Nephron (organoid): Measurements from ENCODE around the gene ATXN1.

Experiments used
- H3K27ac Mint-ChIP-seq, 3 experiments: 2 replicates each; pipeline ENCODE4 v1.8.0; 2020; ENCODE audit warnings: mixed read lengths in 3 of 3, mild to moderate bottlenecking in 2 of 3, moderate library complexity in 1 of 3
- H3K27me3 Mint-ChIP-seq: 2 replicates; pipeline ENCODE4 v1.8.0; 2021; ENCODE audit warnings: low read depth, mild to moderate bottlenecking, moderate library complexity, mixed read lengths
- H3K36me3 Mint-ChIP-seq: 2 replicates; pipeline ENCODE4 v1.8.0; 2020; ENCODE audit warnings: low read depth, mixed read lengths
- H3K4me1 Mint-ChIP-seq: 2 replicates; pipeline ENCODE4 v1.8.0; 2020; ENCODE audit warnings: mixed read lengths
- H3K4me3 Mint-ChIP-seq, 3 experiments: 2 replicates each; pipeline ENCODE4 v1.8.0; 2020; ENCODE audit warnings: mild to moderate bottlenecking in 3 of 3, mixed read lengths in 3 of 3, moderate library complexity in 2 of 3
- H3K9me3 Mint-ChIP-seq: 2 replicates; pipeline ENCODE4 v1.8.0; 2020; ENCODE audit warnings: mixed read lengths
- TF ChIP-seq, protein P1 (sequence below), 3 experiments: fragments of 200-600 bp; sonication (generic); IDR thresholded peaks; one replicate each; pipeline ENCODE4 v1.5.0; 2021; ENCODE audit warnings: antibody characterized with exemption in 3 of 3; ENCODE audit not compliant: unreplicated experiment in 3 of 3

ATXN1 gene

DNA sequence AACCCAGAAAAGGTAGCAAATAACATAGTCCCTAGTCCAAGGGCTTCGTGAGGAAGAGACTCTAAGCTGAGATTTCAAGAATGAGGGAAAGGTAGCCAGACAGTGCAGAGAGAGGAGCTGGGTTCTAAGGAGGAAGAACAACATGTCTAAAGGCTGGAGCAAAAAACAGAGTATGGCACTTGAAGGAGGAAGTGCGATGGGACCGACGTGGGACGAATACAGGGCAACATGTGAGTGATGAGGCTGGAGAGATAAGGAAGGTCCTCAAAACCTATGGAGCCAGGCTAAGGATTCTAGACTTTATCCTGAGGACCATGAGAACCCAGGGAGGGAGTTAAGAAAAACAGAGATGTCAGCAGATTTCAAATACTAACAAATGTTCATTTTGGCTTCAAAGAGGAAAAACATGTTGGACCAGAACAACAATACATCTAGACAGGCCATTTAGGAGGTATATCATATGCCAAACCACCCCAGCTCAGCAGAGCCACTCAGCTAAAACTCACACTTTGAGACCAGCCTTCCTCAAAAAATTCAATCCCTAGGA lies 17.5 kb downstream of the ATXN1 start:
- Mint-ChIP-seq H3K36me3 (peaks cover 40% of the 10 kb centered on the region), H3K4me1 (peaks cover 68% of the 10 kb centered on the region), H3K9me3 (no peaks in the 10 kb centered on the region), H3K27ac (peak overlapping the region in 2 of 3 experiments; percentile 5 to 12), H3K27me3 (no peaks in the 10 kb centered on the region), H3K4me3 (no peak overlapping the region)
- TF ChIP-seq, protein P1, sequence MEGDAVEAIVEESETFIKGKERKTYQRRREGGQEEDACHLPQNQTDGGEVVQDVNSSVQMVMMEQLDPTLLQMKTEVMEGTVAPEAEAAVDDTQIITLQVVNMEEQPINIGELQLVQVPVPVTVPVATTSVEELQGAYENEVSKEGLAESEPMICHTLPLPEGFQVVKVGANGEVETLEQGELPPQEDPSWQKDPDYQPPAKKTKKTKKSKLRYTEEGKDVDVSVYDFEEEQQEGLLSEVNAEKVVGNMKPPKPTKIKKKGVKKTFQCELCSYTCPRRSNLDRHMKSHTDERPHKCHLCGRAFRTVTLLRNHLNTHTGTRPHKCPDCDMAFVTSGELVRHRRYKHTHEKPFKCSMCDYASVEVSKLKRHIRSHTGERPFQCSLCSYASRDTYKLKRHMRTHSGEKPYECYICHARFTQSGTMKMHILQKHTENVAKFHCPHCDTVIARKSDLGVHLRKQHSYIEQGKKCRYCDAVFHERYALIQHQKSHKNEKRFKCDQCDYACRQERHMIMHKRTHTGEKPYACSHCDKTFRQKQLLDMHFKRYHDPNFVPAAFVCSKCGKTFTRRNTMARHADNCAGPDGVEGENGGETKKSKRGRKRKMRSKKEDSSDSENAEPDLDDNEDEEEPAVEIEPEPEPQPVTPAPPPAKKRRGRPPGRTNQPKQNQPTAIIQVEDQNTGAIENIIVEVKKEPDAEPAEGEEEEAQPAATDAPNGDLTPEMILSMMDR (IDR thresholded peaks at IDR 0.05; ENCODE audit: unreplicated experiment in 3 of 3), result no peak

DNA sequence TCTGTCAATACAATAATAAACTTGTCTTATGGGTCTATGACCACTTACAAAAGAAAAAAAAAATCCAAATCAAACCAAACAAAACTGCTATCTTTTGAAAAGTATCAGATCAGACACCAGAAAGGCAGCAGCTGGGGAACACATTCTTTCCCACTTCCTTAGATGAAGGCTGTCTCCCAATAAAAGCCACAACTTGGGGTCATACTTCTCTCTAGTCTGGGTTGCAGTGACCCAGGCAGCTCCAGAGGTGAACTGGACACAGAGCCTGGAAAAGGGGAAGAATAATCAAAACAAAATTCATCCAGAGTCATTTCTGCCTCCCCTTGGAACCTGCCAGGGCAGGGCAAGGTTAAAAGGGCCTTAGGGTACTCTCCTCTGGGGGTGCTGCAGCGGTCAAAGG lies 19.1 kb downstream of the ATXN1 start:
- Mint-ChIP-seq H3K27ac (no peak overlapping the region), H3K4me3 (no peak overlapping the region), H3K4me1 (peaks cover 63% of the 10 kb centered on the region), H3K36me3 (peaks cover 44% of the 10 kb centered on the region), H3K27me3 (no peaks in the 10 kb centered on the region), H3K9me3 (no peaks in the 10 kb centered on the region)
- TF ChIP-seq, protein P1 (IDR thresholded peaks at IDR 0.05; ENCODE audit: unreplicated experiment in 3 of 3), result no peak

DNA sequence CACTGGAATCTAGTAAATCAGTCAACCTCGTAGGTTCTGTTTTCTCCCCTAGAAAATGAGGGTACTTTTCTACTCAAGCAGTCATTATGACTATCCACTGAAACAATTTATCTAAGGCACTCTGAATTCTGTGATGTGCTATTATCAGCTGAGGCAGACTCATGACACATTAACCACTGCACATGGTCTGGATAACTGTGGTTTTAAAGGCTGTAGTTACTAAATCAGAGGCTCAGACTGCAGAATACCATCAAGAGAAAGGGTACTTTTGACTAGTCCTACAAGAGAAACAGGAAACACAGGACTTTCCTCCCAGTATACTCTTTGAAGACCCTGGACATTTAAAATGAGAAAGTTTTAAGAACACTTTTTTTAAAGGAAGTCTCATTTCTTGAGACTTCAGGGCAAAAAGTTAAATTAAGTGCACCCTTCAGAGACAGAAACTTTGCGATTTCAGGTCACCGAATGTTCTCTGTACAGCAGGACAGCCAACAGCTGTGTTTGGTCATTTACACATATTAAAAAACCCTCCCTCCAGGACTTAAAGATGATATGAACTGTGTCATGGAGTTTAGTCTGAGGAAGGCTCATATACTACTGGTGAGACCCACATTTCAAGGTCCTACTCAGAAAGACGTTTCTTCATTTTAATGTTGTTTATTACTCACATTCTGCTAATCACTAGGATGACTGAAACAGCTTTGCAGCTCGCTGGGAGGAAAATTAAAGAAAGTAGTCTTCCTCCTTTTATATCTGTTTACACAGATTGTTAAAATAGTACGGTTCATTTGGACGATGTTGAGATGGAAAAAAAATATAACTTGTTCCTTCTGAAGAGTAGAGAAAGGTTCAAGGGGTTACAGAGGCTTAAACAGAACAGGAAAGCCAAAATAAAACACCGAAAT lies 19.9 kb downstream of the ATXN1 start:
- Mint-ChIP-seq H3K27ac (peak overlapping the region; percentile 76 to 86 (median 83)), H3K27me3 (no peaks in the 10 kb centered on the region), H3K9me3 (no peaks in the 10 kb centered on the region), H3K36me3 (peaks cover 48% of the 10 kb centered on the region), H3K4me3 (no peak overlapping the region), H3K4me1 (peaks cover 63% of the 10 kb centered on the region)
- TF ChIP-seq, protein P1 (IDR thresholded peaks at IDR 0.05; ENCODE audit: unreplicated experiment in 3 of 3), result no peak

DNA sequence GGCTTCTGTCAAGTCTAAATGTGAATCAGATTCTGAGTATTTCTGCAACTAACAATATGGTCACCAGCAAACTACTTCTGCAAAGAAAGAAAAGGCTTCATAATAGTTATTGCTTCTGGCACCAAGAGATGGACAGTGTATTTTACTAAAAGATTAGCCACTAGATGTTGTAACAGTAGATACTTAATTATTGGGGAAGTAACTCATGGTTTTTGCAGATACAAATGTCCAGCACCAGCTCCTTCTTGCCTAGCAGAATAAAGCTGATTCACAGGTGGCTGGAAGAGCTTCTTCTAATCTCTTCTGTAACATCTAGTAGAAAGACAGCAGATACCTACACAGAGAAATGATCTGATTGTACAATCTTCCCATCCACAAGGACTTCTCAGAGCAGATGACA lies 21.2 kb downstream of the ATXN1 start:
- Mint-ChIP-seq H3K4me1 (peaks cover 58% of the 10 kb centered on the region), H3K36me3 (peaks cover 48% of the 10 kb centered on the region), H3K4me3 (no peak overlapping the region), H3K9me3 (no peaks in the 10 kb centered on the region), H3K27me3 (no peaks in the 10 kb centered on the region), H3K27ac (peak overlapping the region; percentile 52 to 75 (median 55))
- TF ChIP-seq, protein P1 (IDR thresholded peaks at IDR 0.05; ENCODE audit: unreplicated experiment in 3 of 3), result no peak

DNA sequence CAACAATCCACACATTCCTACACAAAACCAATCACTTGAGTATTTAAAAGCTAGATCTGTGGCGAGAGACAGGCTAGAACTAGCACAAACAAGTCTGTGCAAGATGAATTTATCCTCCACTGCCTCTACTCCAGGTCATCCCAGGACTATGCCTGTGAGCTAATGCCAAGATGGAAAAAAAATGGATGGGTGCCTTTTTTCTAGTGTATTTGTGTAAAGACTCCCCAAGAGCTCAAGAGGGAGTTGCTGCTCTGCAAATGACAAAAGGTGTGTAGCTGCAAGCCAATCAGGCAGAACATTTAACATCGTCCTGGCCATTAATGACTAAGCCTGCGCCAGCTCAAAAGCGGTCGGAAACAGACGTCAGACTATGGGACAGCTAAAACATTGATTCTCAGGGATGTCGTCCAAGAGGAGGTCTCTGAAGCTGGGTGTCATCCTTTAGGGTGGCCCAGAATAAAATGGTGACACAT lies 21.9 kb downstream of the ATXN1 start:
- Mint-ChIP-seq H3K4me1 (peaks cover 54% of the 10 kb centered on the region), H3K27me3 (no peaks in the 10 kb centered on the region), H3K27ac (peak overlapping the region; percentile 52 to 75 (median 55)), H3K36me3 (peaks cover 46% of the 10 kb centered on the region), H3K9me3 (no peaks in the 10 kb centered on the region), H3K4me3 (no peak overlapping the region)
- TF ChIP-seq, protein P1 (IDR thresholded peaks at IDR 0.05; ENCODE audit: unreplicated experiment in 3 of 3), result no peak
